GM06990 (cell line): ENCODE measurements around the gene LIPG.
"Not testable (repeated sequence)": the region's sequence is repeated elsewhere in the genome, so short reads cannot be mapped to it uniquely, and the experiment has no call there.

Experiments used
- DNase-seq: peaks from one replicate; pipeline ENCODE4 v3.0.0-alpha.2; 2011; ENCODE audit not compliant: insufficient read length; ENCODE audit errors: extremely low read depth
- H3K27me3 ChIP-seq: replicated peaks from 2 replicates; pipeline ENCODE4 v1.6.0; 2011; ENCODE audit warnings: low read length; ENCODE audit not compliant: control insufficient read depth, insufficient read depth
- H3K36me3 ChIP-seq: 2 replicates; pipeline ENCODE4 v1.5.1; 2011; ENCODE audit warnings: low read length; ENCODE audit not compliant: control insufficient read depth, insufficient read depth
- H3K4me3 ChIP-seq: replicated peaks from 2 replicates; pipeline ENCODE4 v1.5.1; 2011; ENCODE audit warnings: low read depth, mild to moderate bottlenecking, control low read depth, low read length
- CTCF ChIP-seq: IDR thresholded peaks from 2 replicates; pipeline ENCODE4 v1.5.1; 2011; ENCODE audit warnings: low read length, control low read depth, mild to moderate bottlenecking, inconsistent platforms; ENCODE audit not compliant: insufficient read depth, poor library complexity, severe bottlenecking

The LIPG gene

GRCh38 chr18:49582579-49582978, 20.7 kb downstream of the LIPG start:
- DNase-seq: no peak
- H3K27me3 ChIP-seq: no peaks in the 10 kb centered on the region; the same call in 1 of the 2 replicates
- TF ChIP-seq CTCF: no peak
- H3K36me3 ChIP-seq: no peaks in the 10 kb centered on the region
- H3K4me3 ChIP-seq: no peak overlapping the region

GRCh38 chr18:49584394-49584793, 22.5 kb downstream of the LIPG start:
- H3K27me3 ChIP-seq: no peaks in the 10 kb centered on the region; the same call in 1 of the 2 replicates
- no peaks in the 10 kb centered on the region for H3K36me3 ChIP-seq
- DNase-seq: no peak
- H3K4me3 ChIP-seq: no peak overlapping the region
- TF ChIP-seq CTCF: no peak

- not testable (repeated sequence) for DNase-seq, H3K36me3 ChIP-seq, H3K27me3 ChIP-seq, H3K4me3 ChIP-seq
Observed at GRCh38 chr18:49584951-49585350, 23.1 kb downstream of the LIPG start.

- no peaks in the 10 kb centered on the region; the same call in 1 of the 2 replicates for H3K27me3 ChIP-seq
- H3K36me3 ChIP-seq: no peaks in the 10 kb centered on the region
- no peak for TF ChIP-seq CTCF
- H3K4me3 ChIP-seq: no peak overlapping the region
- DNase-seq: no peak
Observed at GRCh38 chr18:49585781-49586663, 24.2 kb downstream of the LIPG start.

- DNase-seq: no peak
- no peak for TF ChIP-seq CTCF
- Histone ChIP-seq H3K27me3 (no peaks in the 10 kb centered on the region; the same call in 1 of the 2 replicates), H3K36me3 (no peaks in the 10 kb centered on the region), H3K4me3 (no peak overlapping the region)
Observed at GRCh38 chr18:49588171-49588570, 26.3 kb downstream of the LIPG start.

- Histone ChIP-seq H3K27me3 (no peaks in the 10 kb centered on the region; the same call in 1 of the 2 replicates), H3K4me3 (no peak overlapping the region), H3K36me3 (no peaks in the 10 kb centered on the region)
- TF ChIP-seq CTCF: no peak
- no peak for DNase-seq
Observed at GRCh38 chr18:49588971-49589370, 27.1 kb downstream of the LIPG start.
